Stimulated activated memory B cell treated with anti-CD40 and anti-IgM and Interleukin-4, amounts not matched to agents 10 μg/mL and 1 μg/mL and 100 μg/mL, for 72 hours (primary cell): ENCODE data around the gene SQSTM1.
"Not testable (repeated sequence)": the region's sequence is repeated elsewhere in the genome, so short reads cannot be mapped to it uniquely, and the experiment has no call there.

Experiments used
- ATAC-seq: fragments of 150-1000 bp; cut with Tn5 transposase; 2 replicates; pipeline ENCODE4 v1.10.0; 2021
- H3K27ac Mint-ChIP-seq: one replicate; pipeline ENCODE4 v1.8.0; 2022; ENCODE audit warnings: mild to moderate bottlenecking, mixed read lengths
- H3K27me3 Mint-ChIP-seq: one replicate; pipeline ENCODE4 v1.8.0; 2022; ENCODE audit warnings: mixed read lengths
- H3K36me3 Mint-ChIP-seq: one replicate; pipeline ENCODE4 v1.8.0; 2022; ENCODE audit warnings: mixed read lengths
- H3K4me1 Mint-ChIP-seq: one replicate; pipeline ENCODE4 v1.8.0; 2022; ENCODE audit warnings: mixed read lengths
- H3K4me3 Mint-ChIP-seq: one replicate; pipeline ENCODE4 v1.8.0; 2022; ENCODE audit warnings: mild to moderate bottlenecking, moderate library complexity, mixed read lengths
- H3K9me3 Mint-ChIP-seq: one replicate; pipeline ENCODE4 v1.8.0; 2022; ENCODE audit warnings: mixed read lengths

Gene SQSTM1

GRCh38 chr5:179823937-179824744 lies 3.4 kb downstream of the SQSTM1 start:
- no peak for ATAC-seq
- H3K36me3 Mint-ChIP-seq = peaks cover 73% of the 10 kb centered on the region
- no peaks in the 10 kb centered on the region for H3K9me3 Mint-ChIP-seq
- H3K27me3 Mint-ChIP-seq = no peaks in the 10 kb centered on the region
- peak overlapping the region; percentile 5 for H3K27ac Mint-ChIP-seq
- H3K4me3 Mint-ChIP-seq = peak overlapping the region; percentile 46
- peaks cover 60% of the 10 kb centered on the region for H3K4me1 Mint-ChIP-seq

- Mint-ChIP-seq H3K4me1 (peaks cover 57% of the 10 kb centered on the region), H3K9me3 (no peaks in the 10 kb centered on the region), H3K4me3 (no peak overlapping the region), H3K27me3 (no peaks in the 10 kb centered on the region), H3K36me3 (peaks cover 79% of the 10 kb centered on the region), H3K27ac (peak overlapping the region; percentile 5)
- no peak for ATAC-seq
Measured at GRCh38 chr5:179824745-179825112, 4.0 kb downstream of the SQSTM1 start.

DNA sequence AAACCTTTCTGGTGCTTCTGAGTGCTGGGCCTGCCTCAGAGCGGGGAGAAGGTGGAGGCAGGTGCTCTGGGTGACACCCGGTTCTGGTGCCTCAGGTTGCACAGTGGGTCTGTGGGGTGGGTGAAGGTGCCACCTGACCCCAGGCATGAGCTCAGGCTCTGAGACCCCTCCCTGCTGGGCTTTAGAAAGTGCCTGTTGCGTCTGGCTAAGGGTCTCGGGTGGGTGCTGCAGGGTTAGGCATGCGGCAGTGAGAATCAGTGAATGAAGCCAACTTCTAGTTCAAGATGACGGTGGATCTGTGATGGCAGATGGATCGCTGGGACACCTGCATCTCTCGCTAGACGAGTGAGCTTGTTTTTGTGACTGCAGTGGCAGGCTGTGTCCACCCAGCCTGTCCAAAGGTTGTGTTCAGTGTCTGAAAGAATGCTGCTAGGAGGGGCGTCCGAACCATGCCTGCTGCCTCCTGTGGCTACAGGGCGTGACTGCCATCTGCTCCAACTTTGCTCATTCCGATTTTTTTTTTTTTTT lies 5.0 kb downstream of the SQSTM1 start:
- Mint-ChIP-seq H3K4me1 (peaks cover 48% of the 10 kb centered on the region), H3K27ac (no peak overlapping the region), H3K27me3 (no peaks in the 10 kb centered on the region), H3K4me3 (no peak overlapping the region), H3K36me3 (peaks cover 86% of the 10 kb centered on the region), H3K9me3 (no peaks in the 10 kb centered on the region)
- no peak for ATAC-seq

DNA sequence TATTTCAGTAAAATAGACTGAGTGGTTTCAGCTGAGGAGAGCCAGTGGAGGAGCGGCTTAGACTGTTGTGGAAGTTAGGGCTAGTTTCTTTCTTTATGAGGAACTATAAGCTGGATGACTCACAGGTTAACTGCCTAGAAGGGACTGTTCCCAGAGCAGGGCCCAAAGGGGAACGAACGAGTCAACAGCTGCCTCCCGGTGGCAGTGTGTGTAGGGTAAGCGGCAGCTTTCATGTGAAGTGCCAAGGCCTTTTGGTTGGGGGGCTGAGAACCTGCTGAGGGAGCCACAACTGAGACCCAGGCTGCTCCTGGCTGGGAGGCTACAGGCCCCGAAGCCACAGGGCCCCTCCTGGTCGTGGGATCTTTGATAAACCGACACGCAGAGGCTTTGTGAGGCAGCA lies 7.0 kb downstream of the SQSTM1 start:
- ATAC-seq = no peak
- Mint-ChIP-seq H3K4me3 (no peak overlapping the region), H3K9me3 (no peaks in the 10 kb centered on the region), H3K36me3 (peaks cover 90% of the 10 kb centered on the region), H3K27me3 (no peaks in the 10 kb centered on the region), H3K27ac (peak overlapping the region; percentile 30), H3K4me1 (peaks cover 43% of the 10 kb centered on the region)

- ATAC-seq = no peak
- no peaks in the 10 kb centered on the region for H3K27me3 Mint-ChIP-seq
- H3K36me3 Mint-ChIP-seq = peaks cover 90% of the 10 kb centered on the region
- no peaks in the 10 kb centered on the region for H3K9me3 Mint-ChIP-seq
- peak overlapping the region; percentile 31 for H3K27ac Mint-ChIP-seq
- H3K4me1 Mint-ChIP-seq = peaks cover 39% of the 10 kb centered on the region
- no peak overlapping the region for H3K4me3 Mint-ChIP-seq
Measured at GRCh38 chr5:179828756-179829421, 8.2 kb downstream of the SQSTM1 start.

DNA sequence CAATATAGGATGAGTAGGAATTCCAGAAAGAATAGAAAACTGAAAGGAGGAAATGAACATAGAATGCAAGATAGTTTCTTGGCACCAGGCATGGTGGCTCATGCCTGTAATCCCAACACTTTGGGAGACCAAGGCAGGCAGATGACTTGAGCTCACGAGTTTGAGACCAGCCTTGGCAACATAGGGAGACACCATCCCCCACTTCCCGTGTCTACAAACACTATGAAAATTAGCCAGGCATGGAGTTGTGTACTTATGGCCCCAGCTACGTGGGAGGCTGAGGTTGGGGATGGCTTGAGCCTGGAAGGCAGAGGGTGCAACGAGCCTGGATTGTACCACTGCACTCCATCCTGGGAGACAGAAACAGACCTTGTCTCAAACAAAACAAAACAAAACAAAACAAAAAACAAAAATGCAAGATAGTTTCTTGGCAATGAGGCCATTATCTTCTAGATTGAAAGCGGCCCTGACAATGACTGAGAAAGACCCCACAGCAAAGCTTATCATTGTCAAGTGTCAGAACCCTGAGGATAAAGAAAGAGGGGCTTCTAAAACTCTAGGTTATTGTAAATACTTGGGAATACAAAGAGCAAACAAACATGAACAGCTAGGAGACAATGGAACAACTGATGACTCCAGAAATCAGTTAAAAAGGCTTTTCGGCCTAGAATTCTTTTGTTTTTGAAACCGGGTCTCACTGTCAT lies 9.2 kb downstream of the SQSTM1 start:
- no peaks in the 10 kb centered on the region for H3K27me3 Mint-ChIP-seq
- peaks cover 29% of the 10 kb centered on the region for H3K4me1 Mint-ChIP-seq
- no peak for ATAC-seq
- H3K36me3 Mint-ChIP-seq = peaks cover 82% of the 10 kb centered on the region
- no peaks in the 10 kb centered on the region for H3K9me3 Mint-ChIP-seq
- H3K27ac Mint-ChIP-seq = no peak overlapping the region
- H3K4me3 Mint-ChIP-seq = no peak overlapping the region

DNA sequence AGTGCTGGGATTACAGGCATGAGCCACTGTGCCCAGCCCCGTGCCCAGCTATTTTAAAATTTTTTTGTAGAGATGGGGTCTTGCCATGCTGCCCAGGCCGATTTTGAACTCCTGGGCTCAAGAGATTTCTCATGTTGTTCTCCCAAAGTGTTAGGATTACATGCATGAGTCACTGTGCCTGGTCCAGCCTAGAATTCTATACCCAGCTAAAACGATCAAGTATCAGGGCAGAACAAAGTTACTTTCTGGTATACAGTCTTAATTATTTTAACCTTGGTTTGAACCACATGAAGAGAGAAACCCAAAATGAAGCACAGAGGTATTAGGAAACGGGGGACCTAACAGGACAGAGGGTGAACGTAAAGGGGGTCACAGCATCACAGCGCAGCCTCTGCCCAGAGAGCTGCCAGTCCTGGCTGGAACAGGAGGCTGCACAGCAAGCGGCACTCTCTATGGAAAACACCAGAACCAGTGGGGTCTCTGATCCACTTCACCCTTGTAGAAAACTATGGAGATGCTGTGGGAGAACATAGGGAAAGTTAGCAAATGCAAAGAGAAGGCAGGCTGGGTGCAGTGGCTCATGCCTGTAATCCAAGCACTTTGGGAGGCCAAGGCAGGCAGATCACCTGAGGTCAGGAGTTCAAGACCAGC lies 10.2 kb downstream of the SQSTM1 start:
- H3K27ac Mint-ChIP-seq = no peak overlapping the region
- H3K4me1 Mint-ChIP-seq = peaks cover 25% of the 10 kb centered on the region
- ATAC-seq = no peak
- no peak overlapping the region for H3K4me3 Mint-ChIP-seq
- H3K9me3 Mint-ChIP-seq = no peaks in the 10 kb centered on the region
- H3K27me3 Mint-ChIP-seq = no peaks in the 10 kb centered on the region
- peaks cover 80% of the 10 kb centered on the region for H3K36me3 Mint-ChIP-seq

- Mint-ChIP-seq H3K36me3 (peaks cover 81% of the 10 kb centered on the region), H3K4me1 (peaks cover 37% of the 10 kb centered on the region), H3K9me3 (no peaks in the 10 kb centered on the region), H3K27me3 (no peaks in the 10 kb centered on the region), H3K4me3 (no peak overlapping the region), H3K27ac (no peak overlapping the region)
- ATAC-seq = no peak
Measured at GRCh38 chr5:179832039-179832745, 11.5 kb downstream of the SQSTM1 start.

DNA sequence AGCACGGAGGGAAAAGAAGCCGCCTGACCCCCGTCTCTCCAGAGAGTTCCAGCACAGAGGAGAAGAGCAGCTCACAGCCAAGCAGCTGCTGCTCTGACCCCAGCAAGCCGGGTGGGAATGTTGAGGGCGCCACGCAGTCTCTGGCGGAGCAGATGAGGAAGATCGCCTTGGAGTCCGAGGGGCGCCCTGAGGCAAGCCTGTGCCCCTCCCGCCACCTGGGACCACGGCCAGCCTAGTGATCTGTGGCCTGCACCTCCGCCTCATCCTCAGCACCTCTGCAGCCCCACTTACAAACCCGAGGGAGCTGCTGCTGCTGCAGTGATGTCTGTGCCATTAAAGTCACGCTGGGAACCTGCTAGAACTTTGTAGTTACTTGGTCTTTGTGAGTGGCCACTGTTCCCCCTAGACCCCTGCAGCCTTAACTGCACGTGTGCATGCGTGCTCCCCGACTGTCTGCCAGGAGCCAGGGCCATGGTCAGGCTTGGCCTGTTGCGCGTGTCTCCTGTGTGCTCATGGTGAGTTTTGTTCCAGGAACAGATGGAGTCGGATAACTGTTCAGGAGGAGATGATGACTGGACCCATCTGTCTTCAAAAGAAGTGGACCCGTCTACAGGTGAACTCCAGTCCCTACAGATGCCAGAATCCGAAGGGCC lies 12.5 kb downstream of the SQSTM1 start:
- peaks cover 37% of the 10 kb centered on the region for H3K4me1 Mint-ChIP-seq
- no peak overlapping the region for H3K27ac Mint-ChIP-seq
- H3K4me3 Mint-ChIP-seq = no peak overlapping the region
- ATAC-seq = no peak
- H3K36me3 Mint-ChIP-seq = peaks cover 78% of the 10 kb centered on the region
- no peaks in the 10 kb centered on the region for H3K9me3 Mint-ChIP-seq
- no peaks in the 10 kb centered on the region for H3K27me3 Mint-ChIP-seq

GRCh38 chr5:179833709-179834070 lies 13.0 kb downstream of the SQSTM1 start:
- Mint-ChIP-seq H3K36me3 (peaks cover 74% of the 10 kb centered on the region), H3K4me3 (no peak overlapping the region), H3K4me1 (peaks cover 34% of the 10 kb centered on the region), H3K9me3 (no peaks in the 10 kb centered on the region), H3K27me3 (no peaks in the 10 kb centered on the region), H3K27ac (no peak overlapping the region)
- ATAC-seq = no peak

- Mint-ChIP-seq H3K9me3 (no peaks in the 10 kb centered on the region), H3K27me3 (no peaks in the 10 kb centered on the region), H3K27ac (no peak overlapping the region), H3K4me1 (peaks cover 30% of the 10 kb centered on the region), H3K4me3 (no peak overlapping the region), H3K36me3 (peaks cover 70% of the 10 kb centered on the region)
- no peak for ATAC-seq
Measured at GRCh38 chr5:179834120-179834519, 13.4 kb downstream of the SQSTM1 start.

DNA sequence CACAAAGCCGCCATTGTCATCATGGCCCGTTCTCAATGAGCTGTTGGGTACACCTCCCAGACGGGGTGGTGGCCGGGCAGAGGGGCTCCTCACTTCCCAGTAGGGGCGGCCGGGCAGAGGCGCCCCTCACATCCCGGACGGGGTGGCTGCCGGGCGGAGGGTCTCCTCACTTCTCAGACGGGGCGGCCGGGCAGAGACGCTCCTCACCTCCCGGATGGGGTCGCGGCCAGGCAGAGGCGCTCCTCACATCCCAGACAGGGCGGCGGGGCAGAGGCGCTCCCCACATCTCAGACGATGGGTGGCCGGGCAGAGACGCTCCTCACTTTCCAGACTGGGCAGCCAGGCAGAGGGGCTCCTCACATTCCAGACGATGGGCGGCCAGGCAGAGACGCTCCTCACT lies 14.2 kb downstream of the SQSTM1 start:
- H3K27me3 Mint-ChIP-seq, H3K9me3 Mint-ChIP-seq, ATAC-seq, H3K27ac Mint-ChIP-seq, H3K4me3 Mint-ChIP-seq: not testable (repeated sequence)
- Mint-ChIP-seq H3K36me3 (peaks cover 66% of the 10 kb centered on the region), H3K4me1 (peaks cover 28% of the 10 kb centered on the region)

- Mint-ChIP-seq H3K9me3 (no peaks in the 10 kb centered on the region), H3K4me3 (no peak overlapping the region), H3K4me1 (peaks cover 28% of the 10 kb centered on the region), H3K27ac (peak overlapping the region; percentile 79), H3K27me3 (no peaks in the 10 kb centered on the region), H3K36me3 (peaks cover 68% of the 10 kb centered on the region)
- peak; percentile 79 for ATAC-seq
Measured at GRCh38 chr5:179836225-179837019, 15.7 kb downstream of the SQSTM1 start.
